K562 (cell line): ENCODE data around the gene UNC93B1. TPM values are rescaled to one million over a fixed set of nuclear protein-coding genes. Genes with fewer than 3 reads are reported as not detected.

Experiments
- BDP1 ChIP-seq: IDR thresholded peaks from 3 replicates; pipeline ENCODE4 v1.6.1; 2011; ENCODE audit not compliant: insufficient read length, insufficient read depth
- BHLHE40 ChIP-seq: IDR thresholded peaks from 2 replicates; pipeline ENCODE4 v1.6.1; 2011; ENCODE audit warnings: low read length, improper control_type of control experiment
- BRD9 ChIP-seq: fragments of 450-650 bp; IDR thresholded peaks from 2 replicates; pipeline ENCODE4 v1.6.1; 2018; ENCODE audit warnings: low read depth; ENCODE audit not compliant: partially characterized antibody
- CTCF ChIP-seq, 3 experiments: IDR thresholded peaks in 2 of 3; conservative IDR thresholded peaks in 1 of 3; 2 replicates each; pipeline ENCODE4 v1.5.1; 2011 to 2012; ENCODE audit warnings: low read length in 3 of 3, mild to moderate bottlenecking in 3 of 3, control low read depth in 2 of 3, improper control_type of control experiment in 1 of 3, inconsistent platforms in 1 of 3, low read depth in 1 of 3, mixed read lengths in 1 of 3, moderate library complexity in 1 of 3; ENCODE audit not compliant: insufficient read depth in 2 of 3
- HDAC2 ChIP-seq: fragments of 450-650 bp; IDR thresholded peaks from 2 replicates; pipeline ENCODE4 v1.6.1; 2016; ENCODE audit warnings: mild to moderate bottlenecking
- HDGF ChIP-seq: fragments of 450-650 bp; IDR thresholded peaks from 2 replicates; pipeline ENCODE4 v1.6.1; 2016
- HEY1 ChIP-seq: fragments of 250-450 bp; sonication (Bioruptor Pico); IDR thresholded peaks from 2 replicates; pipeline ENCODE4 v1.5.0; 2020; ENCODE audit warnings: mild to moderate bottlenecking, moderate library complexity, borderline replicate concordance
- HMBOX1 ChIP-seq: sonication (generic); IDR thresholded peaks from 2 replicates; pipeline ENCODE4 v1.6.1; 2016
- JUNB ChIP-seq: fragments of 450-650 bp; formaldehyde crosslinking; conservative IDR thresholded peaks from 2 replicates; pipeline ENCODE4 v1.4.0; 2020; ENCODE audit warnings: mild to moderate bottlenecking
- KDM1A ChIP-seq, 2 experiments: fragments of 450-650 bp; IDR thresholded peaks; 2 replicates each; pipeline ENCODE4 v1.6.1; 2016; ENCODE audit warnings: mild to moderate bottlenecking in 2 of 2
- MAX ChIP-seq: sonication (generic); formaldehyde crosslinking; IDR thresholded peaks from 2 replicates; pipeline ENCODE4 v1.9.0; 2022; ENCODE audit warnings: mild to moderate bottlenecking, missing genetic modification reagents
- MXI1 ChIP-seq: IDR thresholded peaks from 2 replicates; pipeline ENCODE4 v1.6.1; 2011; ENCODE audit warnings: low read depth, mild to moderate bottlenecking, improper control_type of control experiment, low read length
- NEUROD1 ChIP-seq: fragments of 150-350 bp; IDR thresholded peaks from 2 replicates; pipeline ENCODE4 v1.6.1; 2014; ENCODE audit warnings: borderline replicate concordance, low read length, low read depth; ENCODE audit not compliant: partially characterized antibody
- PHB2 ChIP-seq: fragments of 450-650 bp; IDR thresholded peaks from 2 replicates; pipeline ENCODE4 v1.6.1; 2017; ENCODE audit warnings: low read depth
- PHF21A ChIP-seq: fragments of 450-650 bp; IDR thresholded peaks from 2 replicates; pipeline ENCODE4 v1.6.1; 2017; ENCODE audit warnings: low read depth, borderline replicate concordance
- PTBP1 ChIP-seq: fragments of 200-400 bp; formaldehyde crosslinking; IDR thresholded peaks from 2 replicates; pipeline ENCODE4 v1.6.1; 2017; ENCODE audit warnings: low read depth, low read length
- RNF219 ChIP-seq: fragments of 250-450 bp; sonication (Bioruptor Pico); IDR thresholded peaks from 2 replicates; pipeline ENCODE4 v1.5.0; 2022; ENCODE audit warnings: mild to moderate bottlenecking
- SMARCA5 ChIP-seq: fragments of 450-650 bp; IDR thresholded peaks from 2 replicates; pipeline ENCODE4 v1.6.1; 2016
- STAG1 ChIP-seq: sonication (generic); formaldehyde crosslinking; IDR thresholded peaks from 2 replicates; pipeline ENCODE4 v1.5.0; 2020; ENCODE audit warnings: missing genetic modification reagents, borderline replicate concordance
- TGIF2 ChIP-seq: sonication (generic); formaldehyde crosslinking; IDR thresholded peaks from 2 replicates; pipeline ENCODE4 v1.8.1; 2022; ENCODE audit warnings: mild to moderate bottlenecking, missing genetic modification reagents, moderate library complexity
- ZNF253 ChIP-seq: fragments of 250-450 bp; sonication (Bioruptor Pico); conservative IDR thresholded peaks from 2 replicates; pipeline ENCODE4 v1.6.1; 2021; ENCODE audit warnings: mild to moderate bottlenecking
- ZNF398 ChIP-seq: fragments of 250-450 bp; sonication (Bioruptor Pico); IDR thresholded peaks from 2 replicates; pipeline ENCODE4 v1.8.0; 2021; ENCODE audit warnings: moderate library complexity, mild to moderate bottlenecking, inconsistent platforms
- ZNF584 ChIP-seq: fragments of 200-800 bp; sonication (Bioruptor generic); IDR thresholded peaks from 2 replicates; pipeline ENCODE4 v1.6.1; 2016; ENCODE audit warnings: low read depth, mild to moderate bottlenecking, missing genetic modification characterization, missing compliant biosample characterization
- polyA plus RNA-seq, 8 experiments: library from polyadenylated mRNA; depleted of rRNA in 4 of 8; stranded (reverse) in 5 of 8; unstranded in 3 of 8; fragments of >200 nt; fragmentation: Nextera tagmentation in 2 of 8; fragmentation: Illumina TruSeq in 1 of 8; extraction: Ambion mirVana in 2 of 8; extraction: Trizol in 1 of 8; gene quantifications; 2 replicates each; pipeline versions ENCODE4 v1.2.1 to v1.2.3, GENCODE V29; 2011 to 2014; ENCODE audit warnings: inconsistent platforms in 1 of 8, missing spikeins in 1 of 8
- total RNA-seq, 7 experiments: library from RNA; depleted of rRNA in 6 of 7; stranded (reverse); fragments of >200 nt in 6 of 7; fragmentation: Illumina TruSeq in 2 of 7; extraction: Trizol in 2 of 7; gene quantifications; 2 replicates each; pipeline versions ENCODE4 v1.2.1 to v1.2.3, GENCODE V29; 2011 to 2021; ENCODE audit warnings: low replicate concordance in 1 of 7

Gene UNC93B1
- total and polyA plus RNA-seq, 9 of the 15 experiments (the other 6 are each of a cell fraction or from before 2014, with no cell fraction given), result 0.10 to 13.6 (median 6.5) TPM

- TF ChIP-seq CTCF (IDR thresholded peaks at IDR 0.05 in 2 of 3, conservative IDR thresholded peaks at IDR 0.05 in 1 of 3; ENCODE audit: insufficient read depth in 2 of 3, low read depth in 1 of 3, low read length in 3 of 3) (no peak), BDP1 (no peak), HMBOX1 (no peak), ZNF398 (CRISPR knock-in tag) (no peak), JUNB (CRISPR knock-in tag) (no peak), PHF21A (no peak), ZNF253 (CRISPR knock-in tag) (no peak), PHB2 (no peak), TGIF2 (CRISPR knock-in tag) (no peak), HDAC2 (peak; percentile 73; the same call in 1 of the 2 replicates), HEY1 (CRISPR knock-in tag) (no peak), PTBP1 (0 out of 2 replicates have a peak, but pooled peaks have one; percentile 71), RNF219 (CRISPR knock-in tag) (no peak), HDGF (0 out of 2 replicates have a peak, but pooled peaks have one; percentile 29), BHLHE40 (no peak), ZNF584 (CRISPR knock-in tag) (no peak), MAX (CRISPR knock-in tag) (0 out of 2 replicates have a peak, but pooled peaks have one; percentile 21), STAG1 (CRISPR knock-in tag) (no peak), KDM1A (IDR thresholded peaks at IDR 0.05) (peak; percentile 82 to 87), SMARCA5 (peak; percentile 82), BRD9 (no peak), MXI1 (no peak), NEUROD1 (no peak)
Measured at GRCh38 chr11:68041617-68042218, 37.8 kb upstream of the UNC93B1 start (continued).
